NOMO-1 (cell line): Measurements from ENCODE around the gene SAMD11.
A peak's percentile ranks its signal among the peaks of the same experiment; 100 is the strongest.

Experiments used
- DNase-seq, 2 experiments: peaks; one replicate each; lab custom pipeline; 2025; ENCODE audit not compliant: unreplicated experiment in 2 of 2; lab: John Stamatoyannopoulos, UW

The SAMD11 gene

GRCh38 chr1:960363-961131 is 36.8 kb downstream of the SAMD11 start, which contains the start of gene KLHL17:
TSS of gene KLHL17 (plus strand) at chr1:960584. CDS start at chr1:960694, 110 bp downstream.
- peak; percentile 59 to 62 for DNase-seq

- no peak for DNase-seq
Measured at GRCh38 chr1:961132-961669, 37.5 kb downstream of the SAMD11 start.

GRCh38 chr1:962381-963300 is 38.9 kb downstream of the SAMD11 start:
- DNase-seq, result no peak

GRCh38 chr1:963301-963651 is 39.6 kb downstream of the SAMD11 start:
- no peak for DNase-seq

- DNase-seq, result no peak
Measured at GRCh38 chr1:963746-964525, 40.2 kb downstream of the SAMD11 start.

GRCh38 chr1:964691-965525 is 41.2 kb downstream of the SAMD11 start:
- no peak for DNase-seq

GRCh38 chr1:965526-966134 is 41.9 kb downstream of the SAMD11 start:
- DNase-seq, result no peak

GRCh38 chr1:966135-966703 is 42.5 kb downstream of the SAMD11 start, which contains the start of gene PLEKHN1:
TSS of gene PLEKHN1 (plus strand) at chr1:966482. CDS start at chr1:966532, 50 bp downstream.
- no peak for DNase-seq

- peak; percentile 46 to 58 for DNase-seq
Measured at GRCh38 chr1:966704-967300, 43.1 kb downstream of the SAMD11 start.

GRCh38 chr1:967466-968343 is 44.0 kb downstream of the SAMD11 start:
- no peak for DNase-seq

GRCh38 chr1:969260-969855 is 45.6 kb downstream of the SAMD11 start:
- no peak for DNase-seq

GRCh38 chr1:970242-970972 is 46.7 kb downstream of the SAMD11 start:
- no peak for DNase-seq

GRCh38 chr1:970973-971730 is 47.4 kb downstream of the SAMD11 start:
- no peak for DNase-seq

- DNase-seq, result no peak
Measured at GRCh38 chr1:971751-972506, 48.2 kb downstream of the SAMD11 start.
